Measurements from ENCODE around the gene HIPK4. TPM values are rescaled to one million over a fixed set of nuclear protein-coding genes. Genes with fewer than 3 reads are reported as not detected.

HIPK4 gene
- total and polyA plus RNA-seq, 4 donors: 0.02 to 0.17 TPM; not detected in 2

- no peak for TF ChIP-seq CTCF (IDR thresholded peaks at IDR 0.05; ENCODE audit: low read depth, low read length, missing input control)
- no peak for TF ChIP-seq JUND (IDR thresholded peaks at IDR 0.05)
Measured at GRCh38 chr19:40377876-40378385, 12.1 kb downstream of the HIPK4 start (continued).

- DNase-seq (ENCODE audit: low spot score): no peak
- Histone ChIP-seq H3K9me3 (ENCODE audit: control insufficient read depth in 4 of 4, low read length in 3 of 4) (no peaks in the 10 kb centered on the region), H3K36me3 (ENCODE audit: control insufficient read depth in 4 of 4, insufficient read depth in 3 of 4, low read depth in 1 of 4, low read length in 3 of 4) (peaks cover 5 to 50% (median 14%) of the 10 kb centered on the region in 4 donors)
Measured at GRCh38 chr19:40376286-40376862, 13.6 kb downstream of the HIPK4 start.

More at GRCh38 chr19:40376286-40376862, 13.6 kb downstream of the HIPK4 start:
- H3K27me3 ChIP-seq (ENCODE audit: control insufficient read depth in 4 of 4, insufficient read depth in 4 of 4, low read length in 3 of 4): no peaks in the 10 kb centered on the region
- no peak overlapping the region for H3K4me3 ChIP-seq (ENCODE audit: low read depth in 1 of 3, low read length in 3 of 3)
- no peak overlapping the region for H3K9ac ChIP-seq (ENCODE audit: low read depth in 1 of 2, low read length in 2 of 2)
- no peaks in the 10 kb centered on the region for H3K4me1 ChIP-seq (ENCODE audit: control insufficient read depth in 4 of 4, insufficient read depth in 4 of 4, low read length in 3 of 4)
- no peak overlapping the region for H3K27ac ChIP-seq (ENCODE audit: low read depth in 1 of 2, low read length in 2 of 2)
- WGBS: 95% methylated on average over 17 of the region's 17 CpGs
- TF ChIP-seq RXRA (IDR thresholded peaks at IDR 0.05) (no peak), HNF4G (IDR thresholded peaks at IDR 0.05) (no peak), CTCF (IDR thresholded peaks at IDR 0.05; ENCODE audit: low read depth, low read length, missing input control) (no peak), YY1 (IDR thresholded peaks at IDR 0.05) (no peak), REST (IDR thresholded peaks at IDR 0.05) (no peak), JUND (IDR thresholded peaks at IDR 0.05) (no peak), FOXA1 (IDR thresholded peaks at IDR 0.05) (no peak), SP1 (IDR thresholded peaks at IDR 0.05) (no peak), FOXA2 (IDR thresholded peaks at IDR 0.05) (no peak), ATF3 (IDR thresholded peaks at IDR 0.05) (no peak), ZBTB33 (IDR thresholded peaks at IDR 0.05) (no peak), GABPA (IDR thresholded peaks at IDR 0.05 in 1 of 2, conservative IDR thresholded peaks at IDR 0.05 in 1 of 2) (no peak), TAF1 (conservative IDR thresholded peaks at IDR 0.05) (no peak), HNF4A (conservative IDR thresholded peaks at IDR 0.05) (no peak), EGR1 (IDR thresholded peaks at IDR 0.05; ENCODE audit: low read depth in 2 of 2) (no peak), RAD21 (IDR thresholded peaks at IDR 0.05) (no peak), NR2F2 (IDR thresholded peaks at IDR 0.05) (no peak)
- TF ChIP-seq, protein P1, sequence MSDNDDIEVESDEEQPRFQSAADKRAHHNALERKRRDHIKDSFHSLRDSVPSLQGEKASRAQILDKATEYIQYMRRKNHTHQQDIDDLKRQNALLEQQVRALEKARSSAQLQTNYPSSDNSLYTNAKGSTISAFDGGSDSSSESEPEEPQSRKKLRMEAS (IDR thresholded peaks at IDR 0.05): no peak

All from liver (tissue), 9 donors.